Eye (tissue), 1 donor: ENCODE measurements around the gene HMGCR.

Experiments
- DNase-seq: peaks from one replicate; pipeline ENCODE4 v3.0.0-alpha.2; 2015

HMGCR gene

DNA sequence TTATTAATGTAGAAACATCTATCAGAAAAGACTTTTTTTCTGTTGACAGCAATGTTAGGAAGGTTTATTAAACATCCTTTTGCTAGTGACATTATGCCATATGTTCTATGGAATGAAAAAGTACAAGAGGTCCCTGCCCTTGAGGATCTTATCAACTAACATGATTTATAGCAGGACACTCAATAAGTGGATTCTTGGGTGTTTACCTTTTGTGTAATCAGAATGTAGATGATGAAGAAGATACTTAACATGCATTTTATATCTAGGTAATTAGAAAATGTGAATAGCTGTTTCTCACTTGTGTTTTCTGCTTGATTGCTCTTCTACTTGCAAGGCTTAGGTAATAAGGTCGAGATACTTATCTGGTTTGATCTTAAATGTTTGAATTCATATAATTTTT lies 4.9 kb downstream of the HMGCR start:
- no peak for DNase-seq

DNA sequence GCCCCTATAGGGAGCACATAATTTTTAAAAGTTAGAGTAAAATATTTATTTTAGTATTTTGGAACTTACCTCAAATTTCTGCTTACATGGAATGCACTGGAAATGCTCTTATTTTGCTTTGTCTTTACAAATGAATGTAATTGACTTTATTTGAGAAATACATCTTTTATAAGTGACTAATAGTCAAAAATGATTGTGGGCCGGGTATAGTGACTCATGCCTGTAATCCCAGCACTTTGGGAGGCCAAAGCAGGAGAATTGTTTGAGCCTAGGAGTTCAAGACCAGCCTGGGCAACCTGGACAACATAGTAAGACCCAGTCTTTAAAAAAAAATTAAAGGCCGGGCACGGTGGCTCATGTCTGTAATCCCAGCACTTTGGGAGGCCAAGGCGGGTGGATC lies 5.8 kb downstream of the HMGCR start:
- DNase-seq = no peak

GRCh38 chr5:75348241-75348640 lies 11.2 kb downstream of the HMGCR start:
- DNase-seq = no peak

GRCh38 chr5:75349663-75350062 lies 12.6 kb downstream of the HMGCR start:
- no peak for DNase-seq

DNA sequence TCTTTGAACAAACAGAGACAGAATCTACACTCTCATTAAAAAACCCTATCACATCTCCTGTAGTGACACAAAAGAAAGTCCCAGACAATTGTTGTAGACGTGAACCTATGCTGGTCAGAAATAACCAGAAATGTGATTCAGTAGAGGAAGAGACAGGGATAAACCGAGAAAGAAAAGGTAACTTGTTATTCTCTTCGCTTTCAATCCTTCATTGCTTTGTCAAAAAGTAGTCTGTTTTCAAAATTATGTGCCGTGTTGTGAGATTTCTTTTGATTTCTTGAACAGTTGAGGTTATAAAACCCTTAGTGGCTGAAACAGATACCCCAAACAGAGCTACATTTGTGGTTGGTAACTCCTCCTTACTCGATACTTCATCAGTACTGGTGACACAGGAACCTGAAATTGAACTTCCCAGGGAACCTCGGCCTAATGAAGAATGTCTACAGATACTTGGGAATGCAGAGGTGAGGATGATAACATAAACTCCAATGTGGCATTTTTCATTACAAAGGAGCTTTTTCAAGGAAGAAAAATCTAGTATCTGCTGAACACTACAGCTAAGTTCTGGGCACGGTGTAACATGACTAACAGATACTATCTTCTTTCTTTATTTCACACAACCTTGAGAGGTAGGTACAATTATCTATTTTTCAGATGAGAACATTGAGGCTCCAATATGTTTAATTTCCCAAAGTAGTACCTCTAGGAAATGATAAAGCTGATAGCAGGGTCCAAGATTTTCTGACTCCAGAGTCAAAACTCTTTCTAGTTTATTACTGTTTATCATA lies 14.3 kb downstream of the HMGCR start:
- DNase-seq = no peak

- DNase-seq = no peak
These were observed 18.2 kb downstream of the HMGCR start for GRCh38 chr5:75355236-75355635.

GRCh38 chr5:75356719-75357118 lies 19.7 kb downstream of the HMGCR start:
- DNase-seq = no peak

- DNase-seq = no peak
These were observed 21.1 kb downstream of the HMGCR start for GRCh38 chr5:75358117-75358516.

DNA sequence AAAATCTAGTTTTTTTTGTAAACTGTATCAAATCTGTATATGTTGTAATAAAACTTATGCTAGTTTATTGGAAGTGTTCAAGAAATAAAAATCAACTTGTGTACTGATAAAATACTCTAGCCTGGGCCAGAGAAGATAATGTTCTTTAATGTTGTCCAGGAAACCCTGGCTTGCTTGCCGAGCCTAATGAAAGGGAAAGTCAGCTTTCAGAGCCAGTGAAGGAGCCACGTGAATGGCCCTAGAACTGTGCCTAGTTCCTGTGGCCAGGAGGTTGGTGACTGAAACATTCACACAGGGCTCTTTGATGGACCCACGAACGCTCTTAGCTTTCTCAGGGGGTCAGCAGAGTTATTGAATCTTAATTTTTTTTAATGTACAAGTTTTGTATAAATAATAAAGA lies 24.3 kb downstream of the HMGCR start:
- DNase-seq = no peak

- no peak for DNase-seq
These were observed 25.5 kb downstream of the HMGCR start for GRCh38 chr5:75362474-75362975.

- DNase-seq = peak; percentile 33
These were observed 26.1 kb downstream of the HMGCR start for GRCh38 chr5:75363111-75363510.

DNA sequence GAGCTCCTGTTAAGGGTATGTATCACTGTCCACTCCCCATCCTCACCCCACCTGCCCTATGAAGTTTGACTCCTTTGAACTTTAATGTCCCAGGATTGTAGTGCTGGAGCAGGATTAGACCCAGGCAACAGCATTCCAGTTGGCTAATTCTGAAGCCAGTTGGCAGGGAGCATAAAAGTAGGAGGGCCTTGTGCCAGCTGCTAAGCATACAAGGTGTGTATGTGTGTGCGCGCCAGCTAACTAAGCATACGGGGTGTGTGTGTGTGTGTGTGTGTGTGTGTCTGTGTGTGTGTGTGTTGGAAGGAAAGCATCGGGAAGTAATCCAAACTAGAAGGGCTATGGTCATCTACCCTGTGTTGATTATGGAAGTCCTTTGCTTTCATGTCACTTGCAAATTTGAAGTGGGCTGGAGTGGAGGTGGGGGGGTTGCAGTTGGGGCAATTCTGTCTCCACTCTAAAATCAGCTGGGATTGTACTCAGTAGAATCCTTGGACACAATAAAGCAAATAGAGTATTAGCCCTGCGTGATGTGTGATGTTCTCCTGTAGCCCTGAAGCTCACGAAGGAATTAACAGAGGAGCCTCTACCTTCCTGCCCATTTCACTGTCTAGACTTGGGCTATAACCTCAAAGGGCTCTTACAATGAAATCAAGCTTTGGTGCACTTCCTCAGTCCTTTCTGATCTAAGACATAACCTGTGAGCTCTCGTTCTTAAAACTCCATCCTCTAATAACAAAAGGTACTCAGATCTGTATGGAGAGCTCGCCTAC lies 26.9 kb downstream of the HMGCR start:
- peak; percentile 30 for DNase-seq

GRCh38 chr5:75364571-75365280 lies 27.7 kb downstream of the HMGCR start:
- DNase-seq = no peak

DNA sequence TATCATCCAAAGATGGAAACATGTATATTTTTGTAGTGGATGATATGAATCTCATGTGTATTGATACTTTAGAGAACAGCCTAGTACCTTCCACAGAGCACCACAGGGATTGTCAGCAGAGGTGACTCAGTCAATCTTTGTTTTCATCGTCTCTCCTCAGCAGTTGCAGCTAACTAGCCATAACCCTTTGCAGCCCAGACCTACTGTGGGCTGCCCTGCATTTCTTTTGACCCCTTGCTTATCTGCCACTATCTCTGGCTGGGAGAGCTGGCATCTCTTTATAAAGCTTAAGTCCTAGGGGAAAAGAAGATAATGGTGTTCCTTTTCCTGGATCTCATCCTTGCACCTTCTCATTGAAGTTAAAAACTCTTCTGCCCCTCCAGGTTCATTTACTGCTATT lies 28.7 kb downstream of the HMGCR start:
- DNase-seq = no peak

DNA sequence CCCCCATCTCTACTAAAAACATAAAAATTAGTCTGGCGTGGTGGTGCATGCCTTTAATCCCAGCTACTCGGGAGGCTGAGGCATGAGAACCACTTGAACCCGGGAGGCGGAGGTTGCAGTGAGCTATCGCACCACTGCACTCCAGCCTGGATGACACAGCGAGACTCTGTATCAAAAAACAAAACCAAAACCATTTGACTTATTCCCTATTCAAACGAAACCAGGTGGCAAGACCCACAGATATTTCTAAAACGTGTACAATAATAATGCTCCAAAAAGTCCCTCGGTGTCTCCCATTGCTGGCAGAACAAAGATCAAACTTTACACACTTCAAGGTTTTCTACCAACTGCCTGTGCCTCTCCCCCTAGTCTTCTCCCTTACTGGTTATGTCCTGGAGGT lies 29.8 kb downstream of the HMGCR start:
- DNase-seq = no peak

GRCh38 chr5:75367401-75367800 lies 30.4 kb downstream of the HMGCR start:
- no peak for DNase-seq

DNA sequence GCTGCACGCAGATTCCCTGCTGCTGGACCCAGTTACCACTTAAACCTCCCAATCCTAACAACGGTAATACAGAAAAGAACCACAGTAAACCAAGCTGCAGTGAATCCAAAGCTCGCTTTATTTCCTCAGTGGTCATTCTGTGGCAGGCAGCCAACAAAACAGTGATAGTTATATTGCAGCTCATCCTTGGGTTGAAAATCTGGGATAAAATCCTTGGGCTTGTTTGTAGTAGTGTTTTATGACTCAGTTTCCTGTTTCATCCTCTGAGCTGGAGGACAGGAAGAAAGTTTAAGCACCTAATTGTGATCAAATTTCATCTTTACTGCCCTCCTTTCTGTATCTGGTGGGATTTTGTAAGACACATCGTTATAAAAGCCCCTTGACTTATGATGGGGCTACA lies 31.4 kb downstream of the HMGCR start:
- DNase-seq = no peak

GRCh38 chr5:75373862-75374261 lies 36.8 kb downstream of the HMGCR start:
- DNase-seq = no peak

DNA sequence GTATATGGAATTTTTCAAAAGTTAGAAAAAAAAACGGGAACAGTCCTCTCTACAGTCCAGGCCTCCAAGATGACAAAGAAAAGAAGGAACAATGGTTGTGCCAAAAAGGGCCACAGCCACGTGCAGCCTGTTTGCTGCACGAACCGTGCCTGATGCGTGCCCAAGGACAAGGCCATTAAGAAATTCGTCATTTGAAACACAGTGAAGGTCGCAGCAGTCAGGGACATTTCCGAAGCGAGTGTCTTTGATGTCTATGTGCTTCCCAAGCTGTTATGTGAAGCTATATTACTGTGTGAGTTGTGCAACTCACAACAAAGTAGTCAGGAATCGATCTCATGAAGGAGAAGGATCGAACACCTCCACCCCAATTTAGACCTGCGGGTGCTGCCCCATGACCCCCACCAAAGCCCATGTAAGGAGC lies 37.4 kb downstream of the HMGCR start:
- no peak for DNase-seq

- DNase-seq = no peak
These were observed 38.4 kb downstream of the HMGCR start for GRCh38 chr5:75375414-75375813.

DNA sequence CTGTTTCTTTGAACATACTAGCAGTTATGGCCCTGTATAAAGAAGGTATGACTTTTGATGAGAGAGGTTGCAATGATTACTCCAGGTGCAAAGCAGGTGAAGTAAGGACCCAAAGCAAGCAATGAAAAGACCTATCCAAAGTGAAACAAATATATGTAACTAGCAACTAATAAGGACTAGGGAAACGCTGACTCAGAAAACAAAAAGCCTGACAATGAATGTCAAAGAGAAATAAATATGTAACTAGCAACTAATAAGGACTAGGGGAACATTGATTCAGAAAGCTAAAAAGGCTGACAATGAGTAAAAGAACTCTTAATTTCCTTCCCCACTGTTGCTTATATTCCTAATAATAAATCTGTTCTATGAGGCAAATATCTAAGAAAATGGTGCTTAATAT lies 43.1 kb downstream of the HMGCR start:
- DNase-seq = no peak

- DNase-seq = no peak
These were observed 44.4 kb downstream of the HMGCR start for GRCh38 chr5:75381456-75381855.

- no peak for DNase-seq
These were observed 47.2 kb downstream of the HMGCR start for GRCh38 chr5:75384218-75384617.

- DNase-seq = no peak
These were observed 50.8 kb downstream of the HMGCR start for GRCh38 chr5:75387806-75388205.
